IPS-NIHi11 (cell line): ENCODE data around the gene N4BP2.
A peak's percentile ranks its signal among the peaks of the same experiment; 100 is the strongest.

ENCODE experiments used
- DNase-seq: peaks from one replicate; pipeline ENCODE4 v3.0.0; 2012; ENCODE audit warnings: mixed read lengths, low spot score

The N4BP2 gene

GRCh38 chr4:40152637-40153036 is 96.0 kb downstream of the N4BP2 start:
- no peak for DNase-seq

GRCh38 chr4:40157436-40157835 is 100.8 kb downstream of the N4BP2 start:
- no peak for DNase-seq

GRCh38 chr4:40160258-40160657 is 103.6 kb downstream of the N4BP2 start:
- DNase-seq = no peak

GRCh38 chr4:40164459-40164858 is 107.8 kb downstream of the N4BP2 start:
- no peak for DNase-seq

- DNase-seq = no peak
Measured at GRCh38 chr4:40165916-40166315, 109.3 kb downstream of the N4BP2 start.

GRCh38 chr4:40168070-40168469 is 111.4 kb downstream of the N4BP2 start:
- no peak for DNase-seq

GRCh38 chr4:40170588-40170987 is 113.9 kb downstream of the N4BP2 start:
- no peak for DNase-seq

GRCh38 chr4:40173470-40173875 is 116.8 kb downstream of the N4BP2 start:
- no peak for DNase-seq

GRCh38 chr4:40176602-40177001 is 120.0 kb downstream of the N4BP2 start:
- DNase-seq = peak; percentile 27

GRCh38 chr4:40177591-40177990 is 120.9 kb downstream of the N4BP2 start:
- no peak for DNase-seq

- no peak for DNase-seq
Measured at GRCh38 chr4:40178672-40179071, 122.0 kb downstream of the N4BP2 start.

- no peak for DNase-seq
Measured at GRCh38 chr4:40179360-40179759, 122.7 kb downstream of the N4BP2 start.

GRCh38 chr4:40180356-40180755 is 123.7 kb downstream of the N4BP2 start:
- no peak for DNase-seq

- no peak for DNase-seq
Measured at GRCh38 chr4:40182001-40182400, 125.4 kb downstream of the N4BP2 start.

- DNase-seq = no peak
Measured at GRCh38 chr4:40182954-40183353, 126.3 kb downstream of the N4BP2 start.

- no peak for DNase-seq
Measured at GRCh38 chr4:40183615-40184411, 127.2 kb downstream of the N4BP2 start.

- no peak for DNase-seq
Measured at GRCh38 chr4:40185830-40186664, 129.4 kb downstream of the N4BP2 start.

GRCh38 chr4:40186665-40187014 is 130.0 kb downstream of the N4BP2 start:
- no peak for DNase-seq

- no peak for DNase-seq
Measured at GRCh38 chr4:40187386-40187906, 130.8 kb downstream of the N4BP2 start.

GRCh38 chr4:40190019-40190418 is 133.4 kb downstream of the N4BP2 start:
- no peak for DNase-seq

GRCh38 chr4:40190465-40190864 is 133.8 kb downstream of the N4BP2 start:
- DNase-seq = no peak

GRCh38 chr4:40190880-40191815 is 134.5 kb downstream of the N4BP2 start:
- DNase-seq = no peak
